SH-SY5Y (cell line): ENCODE data around the gene PAK3.

Source experiments
- GATA2 ChIP-seq: IDR thresholded peaks from 2 replicates; pipeline ENCODE4 v1.6.1; 2011; ENCODE audit warnings: mild to moderate bottlenecking, low read depth, low read length
- GATA3 ChIP-seq: IDR thresholded peaks from 2 replicates; pipeline ENCODE4 v1.6.1; 2011; ENCODE audit warnings: low read depth, mild to moderate bottlenecking, low read length, moderate library complexity

DNA sequence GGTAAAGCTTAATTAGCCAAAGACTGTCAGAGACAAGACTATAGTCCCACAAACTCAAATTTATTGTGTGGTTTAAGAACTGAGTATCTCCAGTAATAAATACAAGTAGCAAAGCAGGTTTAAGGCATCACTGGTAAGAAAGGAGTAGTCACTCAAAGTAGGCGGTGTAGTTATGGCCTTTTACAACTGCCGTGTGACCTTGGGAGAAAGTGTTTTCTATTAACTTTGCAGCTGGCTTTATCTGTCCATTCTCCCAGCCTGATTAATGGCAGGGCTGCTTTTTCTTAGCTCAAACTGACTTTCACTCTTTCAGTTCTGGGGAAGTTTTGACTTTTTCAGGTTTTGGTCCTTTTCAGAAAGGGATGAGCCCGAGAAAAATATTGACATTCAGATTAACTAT is 7.4 kb upstream of the PAK3 start:
- TF ChIP-seq GATA2 (no peak), GATA3 (no peak)
